Nucleus accumbens (tissue), 56 donors: Measurements from ENCODE around the gene DYNLT2.

Experiments used
- DNase-seq, 56 donors: peaks; one replicate each; lab custom pipeline; 2025; lab: John Stamatoyannopoulos, UW

DYNLT2 gene

DNA sequence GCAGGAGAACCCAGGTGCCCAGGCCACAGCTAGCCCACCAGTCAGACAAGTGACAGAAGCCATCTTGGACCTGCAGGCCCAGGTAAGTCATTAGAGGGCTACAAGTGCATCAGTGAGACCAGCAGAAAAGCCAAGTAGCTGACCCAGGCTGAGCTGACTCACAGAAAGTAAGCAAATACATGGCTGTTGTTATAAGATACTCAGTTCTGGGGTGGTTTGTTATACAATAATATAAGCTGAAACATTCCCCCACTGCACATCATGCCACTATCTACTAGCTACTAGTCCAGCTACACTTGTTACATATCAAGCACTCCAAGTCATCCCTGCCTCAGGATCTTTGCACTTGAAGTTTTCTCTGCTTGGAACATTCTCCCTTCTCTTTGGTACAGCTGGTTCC, 10.0 kb downstream of the DYNLT2 start:
- no peak for DNase-seq

DNA sequence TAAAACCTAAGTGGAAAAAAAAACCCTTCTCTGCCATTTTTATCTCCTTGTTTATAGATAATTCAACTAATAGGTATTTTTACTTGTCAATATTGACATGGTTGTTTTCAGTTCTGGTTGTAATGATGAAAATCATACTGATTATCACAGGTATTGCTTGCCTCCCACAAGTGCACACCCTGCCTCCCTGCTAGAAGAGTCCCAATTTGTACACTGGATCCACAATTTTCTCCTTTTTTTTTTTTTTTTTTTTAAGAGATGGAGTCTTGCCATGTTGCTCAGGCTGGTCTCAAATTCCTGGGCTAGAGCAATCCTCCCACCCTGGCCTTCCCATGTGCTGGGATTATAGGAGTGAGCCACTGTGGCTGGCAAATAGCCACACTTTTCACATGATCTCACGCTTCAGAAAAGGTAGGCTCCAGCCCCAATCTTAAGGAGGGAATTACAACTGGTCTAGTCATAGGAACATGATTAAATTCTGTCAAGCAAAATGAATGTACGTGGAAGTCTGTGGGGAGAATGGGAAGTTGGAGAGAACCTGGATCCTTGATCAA, 12.3 kb downstream of the DYNLT2 start:
- no peak for DNase-seq

DNA sequence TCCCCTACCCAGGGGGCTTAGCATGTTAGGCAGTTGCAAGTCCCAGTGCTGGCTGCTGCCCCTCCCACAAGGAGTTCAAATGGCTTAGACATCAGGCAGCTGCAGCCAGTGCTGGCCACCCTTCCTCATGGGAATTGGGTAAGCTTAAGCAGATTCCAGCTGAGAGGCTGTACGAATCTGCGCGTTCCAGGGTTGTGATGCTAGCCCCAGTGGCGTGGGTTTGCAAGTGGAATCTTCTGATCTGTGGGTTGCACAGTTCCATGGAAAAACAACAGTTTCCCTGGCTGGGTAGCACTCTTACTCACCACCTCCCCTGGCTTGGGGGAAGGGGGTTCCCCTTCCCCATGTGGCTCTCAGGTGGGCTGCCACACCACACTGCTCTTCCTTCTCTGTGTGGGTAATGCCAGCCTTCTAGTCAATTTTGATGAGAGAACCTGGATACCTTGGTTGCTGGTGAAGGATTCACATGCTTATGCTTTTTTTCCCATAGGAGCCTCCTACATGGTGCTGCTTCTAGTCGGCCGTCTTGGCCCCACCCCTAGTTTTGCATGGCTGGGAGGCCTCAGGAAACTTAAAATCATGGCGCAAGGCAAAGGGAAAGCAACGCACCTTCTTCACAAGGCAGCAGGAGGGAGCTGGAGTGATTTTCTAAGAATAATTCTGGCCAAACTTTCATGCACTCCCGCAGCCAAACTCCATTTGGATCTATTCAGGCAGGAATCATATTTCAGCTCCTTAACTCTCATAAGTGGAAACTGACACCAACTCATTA, 13.0 kb downstream of the DYNLT2 start:
- DNase-seq = no peak

DNA sequence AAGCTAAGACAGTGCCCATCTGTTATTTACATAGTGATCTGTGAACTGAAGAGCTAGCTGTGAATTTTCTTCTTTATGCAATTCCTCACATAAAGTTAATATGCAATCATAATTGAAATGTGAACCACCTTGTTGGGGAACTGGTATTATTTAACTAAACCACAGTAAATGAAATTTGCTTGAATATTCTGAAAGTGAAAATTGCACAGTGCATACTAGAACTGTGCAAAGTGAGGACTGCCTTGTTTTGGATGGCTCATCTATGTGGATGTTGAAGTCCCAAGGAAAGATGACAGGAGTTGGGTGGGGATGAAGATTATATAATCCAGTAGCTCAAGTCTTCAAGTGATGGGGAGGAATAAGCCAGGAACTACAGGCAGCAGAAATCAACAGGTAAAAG, 21.4 kb downstream of the DYNLT2 start:
- DNase-seq = no peak

DNA sequence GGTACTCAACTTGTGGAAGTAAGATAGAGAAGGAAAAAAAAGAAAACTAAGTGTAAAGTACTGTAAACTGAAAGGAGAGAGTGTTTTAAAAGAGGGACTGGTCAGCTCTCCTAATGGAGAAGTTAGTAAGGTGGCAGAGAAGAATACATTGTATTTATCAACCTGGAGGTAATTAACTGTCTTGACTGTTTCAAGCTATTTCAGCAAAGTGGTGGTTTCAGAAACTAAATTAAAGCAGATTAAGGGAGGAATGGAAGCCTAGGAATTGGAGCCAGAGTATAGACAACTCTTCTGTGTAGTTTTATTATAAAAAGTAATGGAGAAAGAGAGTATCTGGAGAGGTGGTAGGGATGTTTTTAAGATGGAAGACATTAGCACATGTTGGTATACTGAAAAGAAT, 24.4 kb downstream of the DYNLT2 start:
- DNase-seq = no peak

DNA sequence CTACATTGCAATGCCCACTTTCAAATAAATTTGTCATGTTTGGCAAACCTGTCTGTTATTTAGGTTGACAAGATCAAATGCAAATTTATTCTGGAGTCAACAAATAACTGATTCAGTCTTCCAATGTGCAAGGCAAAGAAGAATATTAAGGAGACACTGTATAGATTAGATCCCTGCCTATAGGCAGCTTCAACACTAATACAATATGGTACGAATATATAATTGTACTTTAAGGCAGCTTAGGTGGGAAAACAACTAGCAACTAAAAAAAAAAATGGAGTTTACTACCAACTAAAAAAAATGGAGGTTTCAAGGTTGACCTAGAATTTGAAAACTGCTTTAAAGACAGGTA, 25.3 kb downstream of the DYNLT2 start:
- DNase-seq = no peak

DNA sequence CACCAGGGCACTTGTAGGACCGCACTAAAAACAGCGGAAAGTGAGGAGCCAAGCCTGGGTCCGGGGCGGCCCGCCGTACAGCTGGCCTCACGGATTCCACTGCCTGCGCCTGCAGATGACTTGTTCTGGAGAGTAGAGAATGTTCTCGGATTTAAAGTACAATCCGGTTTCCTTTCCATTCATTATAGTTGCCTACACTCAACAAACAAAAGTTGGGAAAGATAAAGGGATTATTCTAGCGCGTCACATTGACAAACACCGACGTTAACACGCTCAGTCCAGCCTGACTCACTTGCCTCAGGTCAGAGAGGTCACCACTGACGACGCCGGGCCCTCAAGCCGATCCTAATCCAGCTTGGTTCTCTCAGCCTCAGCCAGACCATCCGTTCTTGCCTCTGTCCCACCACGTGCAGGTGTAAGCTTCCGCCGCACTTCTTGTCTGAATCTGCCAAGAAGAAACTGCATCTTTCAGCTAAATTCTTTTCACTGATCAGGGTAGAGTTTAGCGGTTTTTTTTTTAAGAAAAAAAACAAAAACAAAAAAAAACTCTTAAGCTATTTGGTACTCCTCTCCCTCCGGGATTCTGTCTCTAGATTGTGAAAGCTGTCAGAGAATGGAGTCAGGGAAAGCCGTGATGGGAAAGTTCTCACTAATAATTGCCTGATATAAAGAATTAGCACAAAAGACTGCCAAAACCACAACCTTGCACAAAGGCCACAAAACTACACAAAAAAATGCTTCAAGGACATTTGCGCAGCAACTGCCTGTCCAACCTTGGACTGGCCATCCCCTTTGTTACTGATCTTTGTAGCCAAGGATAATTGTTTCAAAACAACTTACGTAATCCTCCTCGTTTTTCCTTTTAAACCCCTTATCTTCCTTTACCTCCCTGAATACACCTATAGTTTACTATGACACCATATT, 26.0 kb downstream of the DYNLT2 start:
- DNase-seq = peak in 35 of 56 donors; percentile 4 to 62 (median 29)

DNA sequence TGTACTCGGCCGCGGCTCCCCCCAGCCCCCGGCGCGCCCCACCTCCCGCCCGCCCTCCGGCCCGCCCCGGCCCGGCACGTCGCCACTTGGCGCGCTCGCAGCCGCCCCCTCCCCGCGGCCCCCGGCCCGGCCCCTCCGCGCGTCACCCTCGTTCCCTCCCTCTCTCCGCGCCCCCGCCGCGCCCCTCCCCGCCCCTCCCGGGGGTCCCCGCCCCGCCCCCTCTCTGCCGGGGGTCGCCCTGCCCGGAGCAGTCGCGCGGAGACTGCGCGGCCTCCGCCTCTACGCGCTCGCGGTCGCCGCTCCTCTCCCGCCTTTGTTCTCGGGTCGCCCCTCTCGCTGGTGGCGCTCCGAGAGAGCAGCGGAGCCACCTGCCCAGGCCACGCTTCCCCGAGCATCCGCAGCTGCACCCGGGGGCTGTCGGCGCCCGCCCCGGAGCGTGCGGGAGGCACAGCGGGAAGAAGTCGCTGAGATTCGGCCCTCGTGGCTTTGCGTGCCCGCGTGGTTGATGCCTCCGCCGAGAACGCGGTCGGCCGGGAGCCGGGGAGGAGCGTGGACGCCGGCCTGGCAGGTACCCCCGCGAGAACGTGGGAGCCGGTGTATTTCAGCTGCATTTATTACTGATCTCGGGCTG, 26.8 kb downstream of the DYNLT2 start, which contains the start of gene PHF10:
PHF10 (minus strand) TSS at position 7 of the 631 bp plus-strand sequence. CDS start 569 bp downstream, outside the sequence.
- DNase-seq = peak in 47 of 56 donors; percentile 9 to 89 (median 59)

GRCh38 chr6:169723991-169724493, 27.3 kb downstream of the DYNLT2 start:
- peak in 13 of 56 donors; percentile 6 to 56 (median 49) for DNase-seq

GRCh38 chr6:169723200-169723909, 28.0 kb downstream of the DYNLT2 start:
- DNase-seq = peak in 51 of 56 donors; percentile 10 to 86 (median 52)

DNA sequence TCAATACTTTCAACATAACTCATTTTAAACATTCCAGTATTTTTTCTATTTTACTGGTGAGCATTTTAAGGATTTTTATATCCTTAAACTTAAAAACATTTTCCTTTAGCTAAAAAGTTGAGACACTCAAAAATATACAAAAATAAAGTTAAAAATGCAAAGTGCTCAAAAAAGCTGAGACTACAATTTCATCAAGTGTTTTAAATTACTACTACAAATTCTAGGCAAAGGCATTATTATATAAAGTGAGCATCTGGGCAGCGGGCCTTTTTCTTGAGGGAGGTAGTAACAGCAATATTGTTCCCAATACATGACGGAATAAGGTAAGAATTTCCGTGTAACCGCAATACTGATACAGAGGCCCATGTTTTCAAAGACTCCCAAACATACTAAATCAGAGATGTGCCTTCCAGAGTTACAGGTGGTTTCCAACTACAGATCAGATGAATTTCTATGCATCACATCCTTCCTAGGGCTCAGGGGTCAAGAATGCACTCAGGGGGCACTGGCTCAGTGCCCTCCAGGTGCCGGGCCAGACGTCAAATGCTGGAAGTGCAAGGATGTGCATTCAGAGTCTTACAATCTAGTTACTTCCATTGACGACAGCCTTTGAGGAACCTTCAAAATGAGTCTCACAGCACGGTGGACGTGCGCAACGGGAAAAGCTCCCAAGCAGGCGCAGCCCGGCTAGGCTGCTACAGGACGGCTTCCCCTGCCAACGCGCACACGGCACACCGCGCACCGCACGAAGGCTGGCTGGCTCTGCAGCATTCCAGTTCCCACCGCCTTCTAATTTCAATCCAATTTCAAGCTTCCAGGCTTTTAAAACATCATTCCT, 28.8 kb downstream of the DYNLT2 start:
- peak in 26 of 56 donors; percentile 3 to 49 (median 17) for DNase-seq

DNA sequence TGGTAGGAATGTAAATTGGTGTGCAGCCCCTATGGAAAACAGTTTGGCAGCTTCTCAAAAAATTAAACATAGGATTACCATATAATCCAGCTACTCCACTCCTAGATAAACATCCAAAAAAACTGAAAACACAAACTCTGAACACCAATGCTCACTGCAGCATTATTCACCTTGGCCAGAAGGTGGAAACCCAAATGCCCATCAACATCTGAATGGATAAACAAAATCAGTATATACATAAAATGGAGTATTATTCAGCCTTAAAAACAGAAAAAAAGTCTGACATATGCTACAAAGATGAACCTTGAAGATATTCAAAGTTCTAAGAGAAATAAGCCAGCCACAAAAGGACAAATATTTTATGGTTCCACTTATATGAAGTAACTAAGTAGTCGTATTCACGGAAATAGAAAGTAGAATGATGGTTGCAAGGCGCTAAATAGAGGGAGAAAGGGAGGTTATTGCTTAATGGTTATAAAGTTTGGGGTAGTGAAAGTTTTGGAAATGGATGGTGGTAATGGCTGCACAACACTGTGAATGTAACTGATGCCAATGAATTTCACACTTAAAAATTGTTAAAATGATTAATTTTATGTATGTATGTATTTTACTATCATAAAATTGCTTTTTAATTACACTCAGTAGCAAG, 31.0 kb downstream of the DYNLT2 start:
- no peak for DNase-seq

DNA sequence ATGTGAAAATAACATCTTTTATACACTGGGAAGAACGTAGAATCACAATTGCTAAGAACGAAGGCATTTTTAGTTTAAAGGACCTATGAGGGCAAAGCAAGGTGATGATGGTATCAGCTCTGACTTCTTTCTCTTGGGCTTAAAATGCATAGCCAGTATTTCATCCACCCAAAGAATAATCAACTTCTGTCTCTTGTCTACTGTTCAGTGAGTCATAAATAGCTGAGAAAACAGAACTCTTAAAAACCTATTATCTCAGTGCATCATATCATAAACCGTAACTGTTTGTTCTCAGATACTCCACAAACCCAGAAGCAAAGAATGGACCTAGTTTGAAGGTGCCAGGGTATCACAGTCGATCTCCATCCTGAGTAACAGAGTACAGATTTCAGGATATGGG, 32.3 kb downstream of the DYNLT2 start:
- DNase-seq = no peak

- DNase-seq = no peak
Measured at GRCh38 chr6:169714595-169714994, 36.8 kb downstream of the DYNLT2 start.

GRCh38 chr6:169714178-169714577, 37.2 kb downstream of the DYNLT2 start:
- no peak for DNase-seq

- DNase-seq = no peak
Measured at GRCh38 chr6:169710009-169710408, 41.4 kb downstream of the DYNLT2 start.

GRCh38 chr6:169709293-169709692, 42.1 kb downstream of the DYNLT2 start:
- DNase-seq = no peak

DNA sequence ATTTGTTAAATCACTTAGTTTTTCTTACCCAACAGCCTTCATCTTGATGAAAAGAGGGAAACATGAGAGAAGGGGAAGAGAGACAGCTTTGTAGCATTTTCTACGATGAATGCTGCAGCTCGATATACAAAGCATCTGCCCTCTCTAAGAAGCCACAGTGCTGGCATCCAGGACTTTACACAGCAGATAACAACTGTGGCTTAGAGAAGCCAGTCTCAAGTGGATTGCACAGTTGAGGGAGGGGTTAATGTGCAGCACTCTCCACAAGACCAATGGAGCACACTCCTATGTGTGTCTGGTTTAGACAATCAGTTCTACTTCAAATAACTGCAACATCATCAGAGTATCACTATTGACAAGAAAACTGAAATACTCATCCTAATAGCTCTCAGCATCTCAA, 43.6 kb downstream of the DYNLT2 start:
- no peak for DNase-seq
